GM21619 (cell line): ENCODE results near the gene HOXA4.

ENCODE experiments used
- ATAC-seq: cut with Tn5 transposase; IDR thresholded peaks from one replicate; pipeline ENCODE4 v1.9.1; 2021; ENCODE audit not compliant: unreplicated experiment

The HOXA4 gene

DNA sequence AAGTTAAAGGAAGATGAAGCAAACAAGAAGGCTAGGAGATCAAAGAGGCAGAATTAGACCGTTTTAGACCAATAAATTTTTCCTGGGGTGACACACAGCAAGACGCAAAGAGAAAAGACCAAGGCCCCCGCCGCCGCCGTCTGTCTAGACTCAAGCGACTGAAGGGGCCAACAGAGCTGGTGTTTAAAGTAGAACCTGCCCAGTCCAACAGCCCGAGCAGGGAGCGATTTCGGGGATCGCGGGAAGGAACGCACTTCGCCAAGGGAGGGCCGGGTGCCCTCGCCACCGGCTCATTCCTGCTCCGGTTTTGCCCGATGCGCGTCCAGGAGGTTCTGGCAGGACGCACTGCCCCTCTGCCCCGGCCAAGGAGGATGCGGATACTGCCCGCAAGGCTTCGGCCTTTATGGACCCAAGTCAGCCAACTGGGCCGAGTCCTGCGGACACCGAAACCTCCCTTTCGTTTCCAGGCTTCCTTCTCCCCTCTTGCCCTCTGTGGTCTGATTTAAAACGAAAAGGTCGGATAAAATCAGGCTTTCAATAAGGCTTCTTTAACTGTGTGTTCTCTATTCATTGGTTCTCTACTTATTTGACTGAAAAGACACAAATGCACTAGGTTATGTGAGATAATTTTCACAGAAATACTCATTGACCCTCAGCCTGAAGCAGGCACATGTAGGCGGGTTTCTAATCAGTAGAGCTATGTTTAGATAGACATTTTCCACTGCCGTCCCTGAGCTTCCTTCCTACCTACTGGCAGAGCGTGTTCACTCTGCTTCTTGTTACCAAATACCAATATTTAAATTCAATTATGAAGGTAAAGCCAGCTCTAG is 28.1 kb upstream of the HOXA4 start:
- no peak for ATAC-seq

GRCh38 chr7:27157702-27158431 is 27.3 kb upstream of the HOXA4 start:
- ATAC-seq, result no peak

GRCh38 chr7:27156916-27157701 is 26.6 kb upstream of the HOXA4 start:
- no peak for ATAC-seq

GRCh38 chr7:27156508-27156898 is 25.9 kb upstream of the HOXA4 start, which contains the start of gene HOXA7:
Gene HOXA7 (minus strand): TSS chr7:27156675. CDS start chr7:27156545, 130 bp downstream.
- no peak for ATAC-seq

- no peak for ATAC-seq
These were observed 25.4 kb upstream of the HOXA4 start for GRCh38 chr7:27155816-27156507.

- ATAC-seq, result no peak
These were observed 24.6 kb upstream of the HOXA4 start for GRCh38 chr7:27154901-27155815.

DNA sequence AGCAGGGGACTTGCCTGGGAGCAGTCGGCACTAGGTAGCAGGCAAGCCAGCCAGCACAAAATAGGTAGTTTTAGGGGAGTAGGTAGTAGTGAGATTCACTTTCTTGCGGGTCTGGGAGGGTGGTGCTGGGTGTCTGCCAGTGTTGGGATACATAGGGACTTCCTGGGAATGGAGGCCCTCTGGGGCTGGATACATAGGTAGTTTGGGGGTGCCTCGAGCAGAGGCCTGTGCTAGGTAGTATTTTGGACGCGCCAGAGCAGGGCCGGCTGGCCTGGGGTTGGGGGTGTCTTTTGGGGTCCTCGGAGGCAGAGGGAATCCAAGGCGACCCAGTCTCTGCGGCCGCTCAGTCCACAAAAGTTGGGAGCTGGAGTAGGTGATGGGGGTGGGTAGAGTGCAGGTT is 23.8 kb upstream of the HOXA4 start:
- no peak for ATAC-seq

DNA sequence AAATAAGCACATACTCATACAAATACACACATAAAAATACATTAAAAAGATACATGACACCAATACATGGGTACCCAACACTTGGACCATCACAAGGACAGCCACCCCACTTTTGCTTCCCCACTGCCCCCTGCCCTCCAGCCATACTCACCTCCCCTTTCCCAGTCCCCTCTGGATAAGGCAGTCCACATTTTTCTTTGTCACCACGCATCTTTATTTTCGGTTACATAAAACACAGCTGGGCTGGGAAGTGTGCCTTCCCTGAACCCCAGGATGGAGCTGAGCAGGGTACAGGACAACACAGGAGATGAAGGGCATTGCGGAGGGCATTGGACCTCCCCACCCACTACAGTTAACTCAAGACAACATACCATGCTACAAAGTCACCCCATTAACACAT is 23.0 kb upstream of the HOXA4 start:
- ATAC-seq, result no peak

DNA sequence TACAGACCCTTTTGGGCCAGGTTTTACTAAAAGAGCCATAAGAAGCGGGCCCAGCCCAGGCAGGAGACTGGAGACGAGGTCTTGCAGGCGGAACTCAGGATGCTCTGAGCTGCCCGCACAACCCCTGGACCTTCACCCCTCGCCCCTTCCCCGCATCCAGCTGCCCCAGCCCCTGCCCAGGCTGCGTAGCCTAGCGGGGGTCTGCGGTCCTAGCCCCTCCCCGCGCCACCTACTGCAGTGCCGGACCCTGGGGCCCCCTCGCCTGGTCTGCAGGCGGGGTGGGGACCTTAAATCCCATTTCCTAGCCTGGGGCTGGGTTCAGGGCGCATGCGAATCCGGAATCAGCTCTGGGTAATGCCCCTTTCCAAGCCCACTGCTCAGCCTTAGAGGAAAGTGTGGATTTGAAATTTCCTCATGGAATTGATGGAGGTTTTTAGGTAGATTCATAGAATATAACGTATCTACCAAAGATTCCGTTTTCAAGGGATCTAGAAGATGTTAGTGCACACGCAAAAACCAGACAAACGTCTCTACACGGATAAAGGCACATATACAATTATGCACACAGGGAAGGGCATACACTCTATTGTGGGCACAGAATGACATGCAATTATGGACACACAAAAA is 22.4 kb upstream of the HOXA4 start:
- ATAC-seq, result no peak

GRCh38 chr7:27151931-27152815 is 21.6 kb upstream of the HOXA4 start, which contains the start of gene HOXA3:
Gene HOXA3 (minus strand): TSS chr7:27152583. CDS start chr7:27110640, 41,943 bp downstream.
- no peak for ATAC-seq

GRCh38 chr7:27151341-27151930 is 20.9 kb upstream of the HOXA4 start:
- ATAC-seq, result no peak

DNA sequence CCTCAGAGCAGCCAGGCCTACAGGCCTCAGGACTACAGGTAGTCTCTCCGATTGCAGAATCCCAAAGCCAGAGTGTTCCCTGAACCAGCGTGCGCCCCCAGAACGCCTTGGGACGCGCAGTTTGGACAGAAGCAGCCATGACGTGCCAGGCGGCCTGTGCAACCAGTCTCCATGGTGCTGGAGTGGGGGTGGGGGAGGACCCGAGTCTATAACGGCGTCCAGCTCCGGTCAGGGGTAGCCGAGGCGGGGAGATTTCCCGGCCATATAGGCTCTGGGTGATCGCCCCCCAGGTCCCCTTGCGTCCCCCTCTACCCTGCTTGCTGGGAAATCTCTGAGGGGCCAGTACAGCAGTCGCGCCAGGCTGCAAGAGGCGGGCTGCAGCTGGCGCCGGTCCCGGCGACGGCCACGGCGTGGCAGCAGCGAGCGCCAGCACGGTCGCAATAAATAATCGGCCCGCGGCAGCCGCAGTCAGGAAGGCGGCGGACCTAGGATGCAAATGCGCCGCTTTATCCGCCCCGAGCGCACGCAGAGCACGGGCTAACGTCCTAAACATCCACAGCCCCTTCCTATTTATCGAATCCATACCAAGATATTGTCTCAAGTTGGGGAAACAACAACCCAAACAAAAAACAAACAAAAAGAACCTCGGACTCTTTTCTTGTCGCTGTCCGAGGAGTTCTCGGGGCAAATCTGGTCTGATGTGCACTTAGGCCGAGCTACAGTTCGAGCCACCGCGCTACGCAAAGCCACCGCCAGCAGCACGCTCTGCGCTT is 20.2 kb upstream of the HOXA4 start:
- peak; percentile 77 for ATAC-seq

DNA sequence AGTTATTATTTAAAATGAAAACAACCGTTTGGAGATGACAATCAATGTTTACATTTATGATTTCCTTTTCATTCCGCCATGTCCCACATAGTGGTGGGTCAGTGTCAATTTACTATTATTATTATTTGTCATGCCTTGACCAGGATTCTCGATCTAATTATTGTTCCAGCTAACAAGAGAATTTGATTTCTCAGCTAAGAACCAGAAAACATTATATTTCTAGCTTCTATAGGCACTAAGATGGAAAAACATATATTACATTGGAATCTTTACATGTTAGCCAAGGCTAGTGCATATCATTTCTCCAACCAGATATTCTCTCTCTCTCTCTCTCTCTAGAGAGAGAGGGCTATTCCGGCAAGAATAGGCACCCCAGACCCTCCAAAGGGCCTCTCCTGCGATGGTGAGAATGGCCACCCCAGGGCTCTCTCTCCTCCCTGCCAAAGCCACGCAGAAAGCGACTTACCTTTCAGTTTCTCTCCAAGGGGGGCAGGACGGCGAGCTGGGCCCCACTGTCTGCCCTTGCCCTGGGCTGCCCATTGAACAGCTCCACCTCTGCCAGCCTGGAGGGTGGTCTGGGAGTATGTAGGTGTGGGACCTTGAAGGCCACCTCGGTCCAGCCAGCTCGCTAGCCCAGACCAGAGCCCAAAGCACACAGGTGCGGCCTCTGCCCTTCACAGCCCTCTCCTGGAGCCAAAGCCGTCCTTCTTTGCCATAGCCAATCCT is 19.4 kb upstream of the HOXA4 start:
- no peak for ATAC-seq

DNA sequence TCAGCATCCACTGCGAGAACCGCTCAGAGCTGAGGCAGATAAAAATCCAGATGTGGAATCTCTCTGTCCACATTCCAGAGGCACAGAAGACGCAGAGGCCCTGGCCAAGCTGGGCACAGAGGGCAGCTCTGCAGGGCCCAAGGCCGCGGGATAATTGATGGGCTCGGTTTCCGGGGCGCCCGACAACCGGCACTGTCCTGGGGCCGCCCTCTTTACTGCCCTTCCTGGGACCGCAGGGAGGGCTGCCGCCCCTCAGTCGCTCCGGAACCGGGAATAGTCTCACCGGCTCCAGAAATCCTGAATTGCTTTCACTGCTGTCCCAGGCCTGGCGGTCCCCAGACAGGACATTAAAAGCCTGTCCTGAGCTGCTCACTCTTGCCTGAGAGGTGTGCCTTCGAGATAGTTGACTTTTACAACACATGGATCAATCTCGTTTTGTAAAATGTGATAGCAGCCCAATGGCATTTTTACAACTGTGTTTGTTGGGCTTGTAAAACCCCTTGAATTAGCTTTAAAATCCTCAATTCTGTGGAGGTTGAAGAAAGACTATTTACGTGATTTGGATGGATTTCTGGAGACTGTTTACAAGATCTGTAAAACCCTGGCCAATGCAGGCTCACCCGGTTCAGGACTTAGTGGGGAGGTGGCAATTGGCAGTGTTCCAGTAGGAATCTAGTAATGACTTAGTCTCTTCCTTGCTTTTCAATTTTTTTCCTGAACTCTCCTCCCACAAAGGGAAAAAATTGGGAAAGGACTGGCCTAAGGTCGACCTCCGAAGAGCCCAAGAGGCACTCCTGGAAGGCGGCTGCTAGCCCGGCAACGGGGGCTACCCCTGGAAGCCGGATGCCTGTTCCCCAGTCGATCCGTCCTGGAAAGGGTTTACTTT is 18.4 kb upstream of the HOXA4 start:
- ATAC-seq, result no peak

GRCh38 chr7:27148031-27148755 is 17.6 kb upstream of the HOXA4 start:
- ATAC-seq, result no peak
